Activated CD8-positive, alpha-beta memory T cell treated with anti-CD3 and anti-CD28 coated beads, Interleukin-2, amount 50 U/mL, for 1 hour (primary cell): ENCODE results near the gene NKX6-2.
"Not testable (repeated sequence)": the region's sequence is repeated elsewhere in the genome, so short reads cannot be mapped to it uniquely, and the experiment has no call there.

Experiments used
- DNase-seq: peaks from one replicate; pipeline ENCODE4 v3.0.0-alpha.2; 2020; ENCODE audit errors: extremely low read depth

NKX6-2 gene

GRCh38 chr10:132755166-132755711 lies 30.7 kb downstream of the NKX6-2 start:
- no peak for DNase-seq

GRCh38 chr10:132754071-132754470 lies 31.9 kb downstream of the NKX6-2 start:
- DNase-seq = no peak

GRCh38 chr10:132753596-132753995 lies 32.4 kb downstream of the NKX6-2 start:
- no peak for DNase-seq

GRCh38 chr10:132752961-132753360 lies 33.0 kb downstream of the NKX6-2 start:
- no peak for DNase-seq

GRCh38 chr10:132752378-132752777 lies 33.6 kb downstream of the NKX6-2 start:
- DNase-seq = no peak

GRCh38 chr10:132750936-132751335 lies 35.0 kb downstream of the NKX6-2 start:
- no peak for DNase-seq

GRCh38 chr10:132749371-132749795 lies 36.6 kb downstream of the NKX6-2 start:
- DNase-seq = no peak

- no peak for DNase-seq
Measured at GRCh38 chr10:132748545-132749370, 37.2 kb downstream of the NKX6-2 start.

- DNase-seq = no peak
Measured at GRCh38 chr10:132748135-132748534, 37.8 kb downstream of the NKX6-2 start.

GRCh38 chr10:132746801-132747625 lies 38.9 kb downstream of the NKX6-2 start:
- no peak for DNase-seq

- DNase-seq = no peak
Measured at GRCh38 chr10:132746386-132746785, 39.6 kb downstream of the NKX6-2 start.

- DNase-seq = no peak
Measured at GRCh38 chr10:132745971-132746370, 40.0 kb downstream of the NKX6-2 start.

- DNase-seq = no peak
Measured at GRCh38 chr10:132745511-132745910, 40.4 kb downstream of the NKX6-2 start.

GRCh38 chr10:132744839-132745238 lies 41.1 kb downstream of the NKX6-2 start:
- DNase-seq = no peak

GRCh38 chr10:132743925-132744490 lies 41.9 kb downstream of the NKX6-2 start:
- DNase-seq = no peak

GRCh38 chr10:132743196-132743924 lies 42.6 kb downstream of the NKX6-2 start:
- not testable (repeated sequence) for DNase-seq

- no peak for DNase-seq
Measured at GRCh38 chr10:132742837-132743194, 43.1 kb downstream of the NKX6-2 start.

GRCh38 chr10:132742167-132742836 lies 43.6 kb downstream of the NKX6-2 start:
- no peak for DNase-seq

- DNase-seq = no peak
Measured at GRCh38 chr10:132740588-132740987, 45.4 kb downstream of the NKX6-2 start.

GRCh38 chr10:132739225-132739613 lies 46.7 kb downstream of the NKX6-2 start:
- DNase-seq = no peak
